ENCODE measurements around the gene FAM124A.

DNA sequence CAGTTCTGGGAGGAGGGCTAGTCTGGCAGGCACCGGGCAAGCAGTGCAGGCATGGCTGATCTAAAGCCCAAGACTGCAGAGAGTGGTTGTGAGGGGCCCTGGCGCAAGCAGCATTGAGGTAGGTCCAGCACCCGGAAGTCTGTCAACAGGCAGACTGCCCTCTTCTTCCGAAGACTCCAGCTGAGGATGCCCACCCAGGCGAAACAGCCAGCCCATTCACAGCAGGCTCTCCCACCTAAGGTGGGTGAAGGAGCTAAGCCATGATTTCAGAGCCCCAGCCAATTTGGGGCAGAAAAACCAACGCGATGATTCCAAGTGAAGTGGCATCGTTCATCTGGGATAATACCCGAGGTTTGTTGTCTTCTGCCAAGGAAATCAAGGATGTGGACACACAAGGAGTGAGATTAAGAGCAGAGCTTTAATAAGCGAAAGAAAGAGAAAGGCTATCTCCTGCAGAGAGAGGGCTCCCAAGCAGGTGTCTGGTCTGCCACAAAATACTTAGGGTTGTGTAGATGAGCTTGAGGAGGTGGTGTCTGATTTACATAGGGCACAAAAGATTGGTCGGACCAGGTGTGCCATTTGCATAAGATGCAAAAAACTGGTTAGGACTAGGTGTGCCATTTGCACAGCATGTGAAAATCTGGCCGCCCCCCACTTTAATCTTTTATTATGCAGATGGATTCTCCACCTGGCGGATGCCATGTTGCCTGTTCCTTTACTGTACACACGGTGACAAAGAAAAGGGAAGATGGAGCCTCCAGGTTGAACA is 22.6 kb downstream of the FAM124A start:
- TF ChIP-seq, protein P1, sequence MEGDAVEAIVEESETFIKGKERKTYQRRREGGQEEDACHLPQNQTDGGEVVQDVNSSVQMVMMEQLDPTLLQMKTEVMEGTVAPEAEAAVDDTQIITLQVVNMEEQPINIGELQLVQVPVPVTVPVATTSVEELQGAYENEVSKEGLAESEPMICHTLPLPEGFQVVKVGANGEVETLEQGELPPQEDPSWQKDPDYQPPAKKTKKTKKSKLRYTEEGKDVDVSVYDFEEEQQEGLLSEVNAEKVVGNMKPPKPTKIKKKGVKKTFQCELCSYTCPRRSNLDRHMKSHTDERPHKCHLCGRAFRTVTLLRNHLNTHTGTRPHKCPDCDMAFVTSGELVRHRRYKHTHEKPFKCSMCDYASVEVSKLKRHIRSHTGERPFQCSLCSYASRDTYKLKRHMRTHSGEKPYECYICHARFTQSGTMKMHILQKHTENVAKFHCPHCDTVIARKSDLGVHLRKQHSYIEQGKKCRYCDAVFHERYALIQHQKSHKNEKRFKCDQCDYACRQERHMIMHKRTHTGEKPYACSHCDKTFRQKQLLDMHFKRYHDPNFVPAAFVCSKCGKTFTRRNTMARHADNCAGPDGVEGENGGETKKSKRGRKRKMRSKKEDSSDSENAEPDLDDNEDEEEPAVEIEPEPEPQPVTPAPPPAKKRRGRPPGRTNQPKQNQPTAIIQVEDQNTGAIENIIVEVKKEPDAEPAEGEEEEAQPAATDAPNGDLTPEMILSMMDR (IDR thresholded peaks at IDR 0.05), result no peak
- TF ChIP-seq POLR2A (IDR thresholded peaks at IDR 0.05), result no peak
